Measurements from ENCODE around the gene TMEM59. TPM values are rescaled to one million over a fixed set of nuclear protein-coding genes. Genes with fewer than 3 reads are reported as not detected.

Gene TMEM59
- polyA plus RNA-seq, 3 donors, result 414 to 445 (median 423) TPM

DNA sequence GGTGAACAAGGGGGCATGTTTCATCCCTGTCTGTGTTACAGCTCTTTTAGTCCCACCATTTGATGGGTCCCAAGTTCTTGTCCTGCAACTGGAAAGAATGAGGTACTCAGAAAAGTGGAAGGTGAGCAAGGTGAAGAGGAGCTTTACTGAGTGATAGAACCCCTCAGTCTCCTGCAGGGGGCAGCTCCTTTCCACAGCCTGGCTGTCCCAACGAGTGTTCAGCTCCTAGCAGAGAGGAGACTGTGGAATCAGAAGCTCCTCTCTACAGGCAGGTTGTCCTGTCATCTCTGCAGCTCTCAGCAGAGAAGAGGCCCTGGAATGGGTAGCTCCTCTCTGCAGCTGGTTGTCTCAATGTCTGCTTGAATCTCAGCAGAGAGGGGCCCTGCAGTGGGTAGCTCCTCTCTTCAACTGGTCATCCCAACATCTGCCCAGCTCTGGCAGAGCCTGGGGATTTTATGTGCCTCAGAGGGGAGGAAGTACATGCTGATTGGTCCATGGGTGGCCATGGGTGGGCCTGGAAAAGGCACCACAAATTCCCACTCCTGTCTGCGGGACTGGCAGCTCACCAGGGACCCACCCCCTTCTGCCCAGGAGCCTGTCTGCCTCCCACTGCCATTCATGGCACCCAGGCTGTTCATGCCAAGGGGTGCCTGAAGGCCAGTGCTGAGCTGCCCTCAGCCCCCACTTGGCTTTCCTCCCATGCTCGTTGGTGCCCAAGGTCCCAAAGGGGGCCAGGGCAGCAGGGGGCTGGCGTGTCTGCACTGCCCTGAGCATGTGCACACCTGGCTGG lies 60.7 kb downstream of the TMEM59 start:
- DNase-seq (ENCODE audit: low read depth in 3 of 3, low spot score in 2 of 3), result no peak

DNA sequence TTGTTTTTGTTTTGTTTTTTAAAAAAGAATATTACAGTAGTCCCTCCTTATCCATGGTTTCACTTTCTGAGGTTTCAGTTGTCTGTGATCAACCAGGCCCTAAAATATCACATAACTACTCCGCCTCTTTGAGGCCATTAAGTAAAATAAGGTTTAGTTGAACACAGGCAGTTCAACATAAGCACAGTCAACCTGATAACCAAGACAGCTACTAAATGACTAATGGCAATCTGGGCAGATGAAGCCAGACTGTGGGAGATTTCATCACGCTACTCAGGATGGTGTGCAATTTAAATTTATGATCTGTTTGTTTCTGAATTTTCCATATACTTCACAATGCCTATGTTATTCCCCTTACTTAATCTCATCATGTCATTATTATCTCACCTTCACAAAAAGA lies 65.1 kb downstream of the TMEM59 start:
- no peak for DNase-seq (ENCODE audit: low read depth in 3 of 3, low spot score in 2 of 3)

DNA sequence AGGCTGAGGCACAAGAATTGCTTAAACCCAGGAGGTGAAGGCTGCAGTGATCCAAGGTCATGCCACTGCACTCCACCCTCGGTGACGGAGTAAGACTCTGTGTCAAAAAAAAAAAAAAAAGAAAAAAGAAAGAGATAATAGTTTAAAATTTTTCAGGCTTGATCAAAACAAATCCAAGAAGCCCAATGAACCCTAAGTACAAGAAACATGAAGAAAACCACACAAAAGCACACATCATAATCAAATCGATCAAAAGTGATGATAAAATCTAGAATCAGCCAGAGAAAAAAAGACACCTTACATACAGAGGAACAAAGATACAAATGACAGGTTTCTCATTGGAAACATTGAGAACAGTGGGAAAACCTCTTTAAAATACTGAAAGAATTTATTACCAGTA lies 66.5 kb downstream of the TMEM59 start:
- no peak for DNase-seq (ENCODE audit: low read depth in 3 of 3, low spot score in 2 of 3)

DNA sequence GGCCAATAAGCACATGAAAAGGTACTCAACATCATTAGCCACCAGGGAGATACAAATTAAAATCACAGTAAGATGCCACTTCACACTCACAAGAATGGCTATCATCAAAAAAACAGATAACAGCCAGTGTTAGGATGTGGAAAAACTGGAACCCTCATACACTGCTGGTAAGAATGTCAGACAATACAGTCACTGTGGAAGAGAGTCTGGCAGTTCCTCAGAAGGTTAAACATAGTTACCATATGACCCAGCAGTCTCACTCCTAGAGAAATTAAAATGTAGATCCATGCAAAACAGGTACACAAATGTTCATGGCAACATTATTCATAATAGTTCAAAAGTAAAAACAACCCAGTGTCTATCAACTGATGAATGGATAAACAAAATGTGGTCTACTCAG lies 68.3 kb downstream of the TMEM59 start:
- DNase-seq (ENCODE audit: low read depth in 3 of 3, low spot score in 2 of 3), result no peak

DNA sequence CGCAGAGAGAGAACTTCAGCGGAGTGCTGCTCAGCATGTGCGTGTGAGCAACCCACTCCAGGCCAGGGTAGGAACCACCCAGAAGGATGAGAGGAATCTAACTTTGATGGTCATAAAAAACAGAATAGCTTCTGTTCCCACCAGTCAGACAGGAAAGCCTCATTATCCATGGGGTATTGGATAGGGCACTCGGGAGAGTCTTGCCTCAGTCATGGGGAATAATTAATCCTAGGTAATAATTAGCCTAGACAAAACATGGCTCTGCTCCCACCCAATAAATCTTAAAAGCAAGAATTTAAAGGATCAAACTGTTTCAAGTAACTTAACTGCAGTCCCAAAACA lies 70.3 kb downstream of the TMEM59 start:
- peak; percentile 12 to 29 (median 24) for DNase-seq (ENCODE audit: low read depth in 3 of 3, low spot score in 2 of 3)

DNA sequence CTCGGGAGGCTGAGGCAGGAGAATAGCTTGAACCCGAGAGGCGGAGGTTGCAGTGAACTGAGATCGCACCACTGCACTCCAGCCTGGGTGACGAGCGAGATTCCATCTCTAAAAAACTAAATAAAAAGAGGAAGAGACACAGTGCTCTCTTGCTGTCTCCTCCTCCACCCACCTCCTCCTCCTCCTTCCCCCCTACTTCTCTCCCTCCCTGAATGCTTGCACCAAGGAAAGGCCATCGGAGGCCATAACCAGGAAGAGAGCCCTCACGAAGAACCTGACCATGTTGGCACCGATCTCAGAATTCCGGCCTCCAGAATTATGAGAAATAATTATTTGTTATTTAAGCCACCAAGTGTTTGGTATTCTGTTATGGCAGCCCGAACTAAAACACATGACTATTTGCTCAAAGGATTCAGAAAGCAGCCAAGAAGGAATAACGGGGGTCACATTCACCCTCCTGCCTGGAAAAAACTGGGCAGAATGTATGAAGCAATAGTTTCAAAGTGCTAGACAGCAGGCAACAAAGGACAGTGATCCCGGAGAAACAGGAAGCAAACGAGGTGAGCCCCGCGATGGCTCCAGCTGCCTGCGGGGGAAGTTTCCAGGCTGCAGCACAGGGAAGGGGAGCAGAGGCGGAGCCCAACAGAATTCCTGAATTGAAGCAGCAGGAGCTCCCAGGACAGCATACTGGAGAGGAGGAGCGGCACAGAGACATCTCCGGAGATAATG lies 70.8 kb downstream of the TMEM59 start:
- peak; percentile 10 to 36 (median 29) for DNase-seq (ENCODE audit: low read depth in 3 of 3, low spot score in 2 of 3)

DNA sequence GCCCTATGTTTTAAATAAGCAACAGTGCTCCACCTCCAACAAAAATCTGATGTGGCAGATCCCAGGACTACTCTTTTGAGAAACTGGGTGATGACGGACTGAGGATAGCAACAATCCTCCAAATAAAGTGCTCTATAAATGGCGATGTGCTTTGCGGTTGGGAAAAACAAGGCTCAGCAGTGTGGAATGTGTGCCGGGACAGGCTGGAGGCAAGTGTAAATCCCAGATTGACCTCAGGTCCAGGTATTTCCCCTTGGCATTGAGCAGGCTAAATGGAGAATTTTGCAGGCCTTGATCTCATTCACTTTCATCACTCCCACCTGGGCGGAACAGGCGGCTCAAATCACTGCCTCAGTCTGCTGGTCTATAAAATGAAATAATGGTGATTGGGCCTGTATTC lies 71.8 kb downstream of the TMEM59 start:
- no peak for DNase-seq (ENCODE audit: low read depth in 3 of 3, low spot score in 2 of 3)

DNA sequence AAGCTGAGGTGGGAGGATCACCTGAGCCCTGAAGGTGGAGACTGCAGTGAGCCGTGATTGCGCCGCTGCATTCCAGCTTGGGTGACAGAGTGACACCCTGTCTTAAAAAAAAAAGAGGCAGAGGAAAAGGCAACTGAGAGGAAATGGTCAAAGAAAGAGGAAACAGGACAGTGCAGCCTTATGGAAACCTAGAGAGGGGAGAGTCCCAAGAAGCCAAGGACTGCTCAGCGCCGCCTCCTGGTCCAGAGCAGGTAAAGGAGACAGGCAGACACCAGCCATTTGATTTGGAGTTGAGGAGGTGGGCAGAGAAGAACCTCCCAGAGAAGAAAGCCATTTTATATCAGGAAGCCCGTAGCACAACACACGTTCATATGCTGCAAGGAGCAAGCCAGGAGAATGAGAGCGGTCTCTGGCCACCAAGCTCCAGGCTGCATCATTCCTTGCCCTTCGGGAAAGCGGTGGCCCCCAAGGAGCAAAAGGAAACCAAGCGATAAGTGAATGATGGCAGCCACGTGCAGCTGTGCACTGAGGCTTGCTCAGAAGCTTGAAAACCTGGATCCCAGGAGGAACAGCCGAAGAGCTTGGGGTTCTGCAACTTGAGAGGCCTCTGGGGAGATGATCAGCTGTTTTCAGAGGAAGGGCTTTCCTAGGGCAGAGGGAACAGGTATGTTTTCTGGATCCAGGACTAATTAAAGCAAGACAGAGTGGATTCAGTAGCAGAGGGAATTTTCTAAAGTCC lies 73.1 kb downstream of the TMEM59 start:
- DNase-seq (ENCODE audit: low read depth in 3 of 3, low spot score in 2 of 3), result no peak

Other genes starting within 250 kb of the TMEM59 start
- gene NDC1, start 214.9 kb downstream of the TMEM59 start, polyA plus RNA-seq (ENCODE audit: insufficient read length in 3 of 3), result 10 to 100 TPM; 30.7 to 31.7 (median 31.7) TPM
- 10 to 100 TPM; 38.1 to 40.9 (median 40.0) TPM for gene YIPF1, start 163.4 kb downstream of the TMEM59 start, polyA plus RNA-seq (ENCODE audit: insufficient read length in 3 of 3)
- 10 to 100 TPM in 1 of 3 donors, 1 to 10 TPM in 2; 5.6 to 12.2 (median 9.8) TPM for gene DIO1, start 159.0 kb downstream of the TMEM59 start, polyA plus RNA-seq (ENCODE audit: insufficient read length in 3 of 3)
- 10 to 100 TPM; 46.7 to 48.4 (median 47.4) TPM for gene IFT25, start 107.5 kb downstream of the TMEM59 start, polyA plus RNA-seq (ENCODE audit: insufficient read length in 3 of 3)
- 10 to 100 TPM; 43.7 to 49.9 (median 46.9) TPM for gene LRRC42, start 106.9 kb downstream of the TMEM59 start, polyA plus RNA-seq (ENCODE audit: insufficient read length in 3 of 3)
- gene LDLRAD1, start 35.0 kb downstream of the TMEM59 start, polyA plus RNA-seq (ENCODE audit: insufficient read length in 3 of 3), result not detected
- 1 to 10 TPM; 7.8 to 9.1 (median 8.5) TPM for gene TCEANC2, start 404 bp upstream of the TMEM59 start, polyA plus RNA-seq (ENCODE audit: insufficient read length in 3 of 3)
- not detected for gene CDCP2, start 99.8 kb upstream of the TMEM59 start, polyA plus RNA-seq (ENCODE audit: insufficient read length in 3 of 3)
- 1 to 10 TPM; 6.4 to 7.7 (median 6.5) TPM for gene CYB5RL, start 146.8 kb upstream of the TMEM59 start, polyA plus RNA-seq (ENCODE audit: insufficient read length in 3 of 3)
- gene MRPL37, start 147.0 kb upstream of the TMEM59 start, polyA plus RNA-seq (ENCODE audit: insufficient read length in 3 of 3), result 10 to 100 TPM; 80.3 to 84.9 (median 81.4) TPM